ENCODE measurements around the gene PPARD. TPM values are rescaled to one million over a fixed set of nuclear protein-coding genes. Genes with fewer than 3 reads are reported as not detected.
A peak's percentile ranks its signal among the peaks of the same experiment; 100 is the strongest.

Gene PPARD
- total RNA-seq, 1 donor from 2014 or later: 20.8 TPM

DNA sequence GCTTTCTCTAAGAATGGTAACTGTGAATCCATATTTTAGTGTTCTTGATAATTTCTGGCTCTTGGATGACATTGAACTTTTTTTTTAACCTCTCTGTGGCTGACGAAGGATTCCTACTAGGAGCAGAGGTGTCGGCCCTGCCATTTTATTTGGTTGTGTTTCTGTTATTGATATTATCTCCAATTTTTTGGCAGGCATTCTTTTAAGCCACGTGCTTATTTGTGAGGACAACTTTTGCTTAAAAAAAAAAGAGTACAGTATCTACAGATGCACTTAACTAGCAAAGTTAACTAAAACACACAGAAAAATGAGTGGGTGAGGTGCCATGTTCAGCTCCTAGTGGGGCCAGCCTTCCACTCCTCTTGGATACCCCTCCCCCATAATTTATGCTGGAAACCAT is 110.9 kb downstream of the PPARD start:
- H3K27ac Mint-ChIP-seq: peak overlapping the region; percentile 60
- H3K36me3 Mint-ChIP-seq: peaks cover 12% of the 10 kb centered on the region
- DNase-seq (ENCODE audit: low spot score in 2 of 2, unreplicated experiment in 2 of 2): no peak
- peaks cover 32% of the 10 kb centered on the region for H3K4me1 Mint-ChIP-seq
- no peaks in the 10 kb centered on the region for H3K9me3 Mint-ChIP-seq
- TF ChIP-seq, protein P1, sequence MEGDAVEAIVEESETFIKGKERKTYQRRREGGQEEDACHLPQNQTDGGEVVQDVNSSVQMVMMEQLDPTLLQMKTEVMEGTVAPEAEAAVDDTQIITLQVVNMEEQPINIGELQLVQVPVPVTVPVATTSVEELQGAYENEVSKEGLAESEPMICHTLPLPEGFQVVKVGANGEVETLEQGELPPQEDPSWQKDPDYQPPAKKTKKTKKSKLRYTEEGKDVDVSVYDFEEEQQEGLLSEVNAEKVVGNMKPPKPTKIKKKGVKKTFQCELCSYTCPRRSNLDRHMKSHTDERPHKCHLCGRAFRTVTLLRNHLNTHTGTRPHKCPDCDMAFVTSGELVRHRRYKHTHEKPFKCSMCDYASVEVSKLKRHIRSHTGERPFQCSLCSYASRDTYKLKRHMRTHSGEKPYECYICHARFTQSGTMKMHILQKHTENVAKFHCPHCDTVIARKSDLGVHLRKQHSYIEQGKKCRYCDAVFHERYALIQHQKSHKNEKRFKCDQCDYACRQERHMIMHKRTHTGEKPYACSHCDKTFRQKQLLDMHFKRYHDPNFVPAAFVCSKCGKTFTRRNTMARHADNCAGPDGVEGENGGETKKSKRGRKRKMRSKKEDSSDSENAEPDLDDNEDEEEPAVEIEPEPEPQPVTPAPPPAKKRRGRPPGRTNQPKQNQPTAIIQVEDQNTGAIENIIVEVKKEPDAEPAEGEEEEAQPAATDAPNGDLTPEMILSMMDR (IDR thresholded peaks at IDR 0.05; ENCODE audit: unreplicated experiment): no peak
- H3K4me3 Mint-ChIP-seq: peak overlapping the region; percentile 62
- H3K27me3 Mint-ChIP-seq (ENCODE audit: low read depth): peaks cover 4% of the 10 kb centered on the region

DNA sequence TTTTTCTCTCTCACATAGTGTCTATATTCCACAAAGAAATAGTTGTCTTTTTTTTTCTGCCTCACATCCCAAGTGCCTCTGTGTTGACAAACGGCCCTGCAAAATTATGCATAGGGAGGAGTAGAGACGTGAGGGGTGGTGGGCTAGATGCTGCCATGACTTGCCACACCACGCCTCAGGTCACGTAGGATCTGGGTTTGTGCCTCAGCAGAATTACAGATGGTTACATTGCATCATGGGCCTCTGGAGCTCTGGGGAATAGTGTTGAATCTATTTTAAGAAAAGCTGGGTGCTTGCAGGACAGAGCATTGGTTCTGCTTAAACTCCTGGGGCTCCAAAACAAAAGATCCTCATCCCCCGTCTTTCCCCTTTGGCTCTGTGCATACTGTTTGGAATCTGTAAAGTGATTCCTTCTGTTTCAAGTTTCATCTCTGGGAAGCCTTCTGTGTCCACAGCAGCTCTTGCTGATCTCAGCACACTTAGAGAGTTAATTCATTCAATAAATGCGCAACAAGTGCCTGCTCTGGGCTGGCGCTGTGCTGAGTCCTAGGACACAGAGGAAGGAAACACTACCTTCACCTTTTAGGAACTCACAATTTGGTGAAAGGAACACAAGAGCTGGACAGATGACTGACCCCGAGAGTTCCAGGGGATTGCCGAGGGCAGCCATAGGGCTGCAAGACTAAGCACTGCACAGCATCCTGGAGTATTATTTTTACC is 112.2 kb downstream of the PPARD start:
- peak overlapping the region; percentile 7 for H3K4me3 Mint-ChIP-seq
- H3K27me3 Mint-ChIP-seq (ENCODE audit: low read depth): peaks cover 3% of the 10 kb centered on the region
- no peaks in the 10 kb centered on the region for H3K9me3 Mint-ChIP-seq
- H3K36me3 Mint-ChIP-seq: peaks cover 16% of the 10 kb centered on the region
- TF ChIP-seq, protein P1 (IDR thresholded peaks at IDR 0.05; ENCODE audit: unreplicated experiment): no peak
- H3K27ac Mint-ChIP-seq: no peak overlapping the region
- DNase-seq (ENCODE audit: low spot score in 2 of 2, unreplicated experiment in 2 of 2): no peak
- H3K4me1 Mint-ChIP-seq: peaks cover 32% of the 10 kb centered on the region

DNA sequence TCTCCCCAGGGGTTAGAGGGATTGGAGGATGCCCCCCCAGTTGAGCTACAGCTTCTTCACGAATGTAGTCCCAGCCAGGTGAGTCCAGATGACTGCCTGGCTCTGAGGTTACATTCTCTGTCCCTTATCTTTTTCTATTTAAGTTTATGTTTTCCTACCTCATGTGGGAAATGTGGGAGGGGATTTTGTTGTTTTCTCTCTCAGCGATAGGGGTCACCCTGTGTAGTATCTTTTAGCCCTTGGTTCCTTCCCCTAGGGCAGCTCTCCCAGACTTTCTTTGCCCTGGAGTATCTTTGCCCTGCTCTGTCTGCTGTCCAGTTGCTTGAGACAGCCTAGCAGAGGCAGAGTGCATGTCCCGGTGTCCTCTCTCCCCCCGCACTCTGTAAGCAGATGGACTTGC is 115.5 kb downstream of the PPARD start:
- DNase-seq (ENCODE audit: low spot score in 2 of 2, unreplicated experiment in 2 of 2): no peak
- Mint-ChIP-seq H3K9me3 (no peaks in the 10 kb centered on the region), H3K4me1 (peaks cover 25% of the 10 kb centered on the region), H3K27ac (no peak overlapping the region), H3K4me3 (no peak overlapping the region), H3K36me3 (peaks cover 26% of the 10 kb centered on the region), H3K27me3 (ENCODE audit: low read depth) (no peaks in the 10 kb centered on the region)
- TF ChIP-seq, protein P1 (IDR thresholded peaks at IDR 0.05; ENCODE audit: unreplicated experiment): no peak

DNA sequence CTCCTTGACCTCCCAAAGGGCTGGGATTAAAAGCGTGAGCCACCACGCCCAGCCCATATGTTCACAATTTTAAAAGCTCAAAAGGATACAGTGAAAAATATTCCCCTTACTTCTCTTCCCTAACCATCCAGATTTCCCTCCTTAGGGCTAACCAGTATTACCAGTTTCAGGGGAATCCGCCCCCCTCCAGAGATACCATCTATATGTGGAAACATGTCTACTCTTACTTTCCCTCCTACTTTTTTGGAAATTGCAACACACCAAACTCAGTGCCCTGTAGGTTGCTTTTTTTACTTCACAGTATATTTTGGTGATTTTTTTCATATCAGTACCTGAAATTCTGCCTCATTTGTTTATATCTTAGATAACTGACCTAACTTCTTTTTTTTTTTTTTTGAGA is 118.9 kb downstream of the PPARD start:
- no peak overlapping the region for H3K4me3 Mint-ChIP-seq
- H3K4me1 Mint-ChIP-seq: peaks cover 6% of the 10 kb centered on the region
- H3K9me3 Mint-ChIP-seq: no peaks in the 10 kb centered on the region
- no peak for DNase-seq (ENCODE audit: low spot score in 2 of 2, unreplicated experiment in 2 of 2)
- TF ChIP-seq, protein P1 (IDR thresholded peaks at IDR 0.05; ENCODE audit: unreplicated experiment): no peak
- H3K27me3 Mint-ChIP-seq (ENCODE audit: low read depth): no peaks in the 10 kb centered on the region
- peaks cover 21% of the 10 kb centered on the region for H3K36me3 Mint-ChIP-seq
- H3K27ac Mint-ChIP-seq: no peak overlapping the region

DNA sequence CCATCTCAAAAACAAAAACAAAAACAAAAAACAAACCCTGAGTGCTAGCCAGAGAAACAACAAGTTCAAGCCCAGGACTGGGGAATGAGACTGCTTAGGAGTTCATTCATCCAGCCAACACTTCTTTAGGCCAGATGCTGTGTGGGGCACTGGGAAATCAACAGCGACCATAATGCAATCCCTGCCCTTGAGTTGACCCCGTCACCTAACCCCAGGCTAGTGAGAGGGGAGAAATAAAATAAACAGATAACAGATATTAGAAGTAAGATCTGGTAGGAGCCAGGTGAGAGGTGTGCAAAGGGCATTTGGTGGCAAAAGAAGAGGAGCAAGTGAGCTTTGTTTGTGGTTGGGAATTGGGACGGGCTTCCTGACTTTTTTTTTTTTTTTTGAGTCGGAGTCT is 120.9 kb downstream of the PPARD start:
- Mint-ChIP-seq H3K27ac (no peak overlapping the region), H3K27me3 (ENCODE audit: low read depth) (no peaks in the 10 kb centered on the region), H3K36me3 (peaks cover 18% of the 10 kb centered on the region), H3K4me3 (no peak overlapping the region), H3K4me1 (peaks cover 13% of the 10 kb centered on the region), H3K9me3 (no peaks in the 10 kb centered on the region)
- DNase-seq (ENCODE audit: low spot score in 2 of 2, unreplicated experiment in 2 of 2): no peak
- TF ChIP-seq, protein P1 (IDR thresholded peaks at IDR 0.05; ENCODE audit: unreplicated experiment): no peak

Measured in mesothelial cell of epicardium (in vitro differentiated cells).